ENCODE measurements around the gene RXFP1. TPM values are rescaled to one million over a fixed set of nuclear protein-coding genes. Genes with fewer than 3 reads are reported as not detected.

Gene RXFP1
- total RNA-seq, 6 donors from 2014 or later: 3.0 to 7.3 (median 4.7) TPM

- no peak for TF ChIP-seq POLR2AphosphoS5 (IDR thresholded peaks at IDR 0.05)
- TF ChIP-seq EP300 (IDR thresholded peaks at IDR 0.05): no peak
- no peak for TF ChIP-seq CTCF (IDR thresholded peaks at IDR 0.05)
- no peak for TF ChIP-seq POLR2A (IDR thresholded peaks at IDR 0.05)
- H3K4me3 ChIP-seq: no peak overlapping the region
- ATAC-seq (ENCODE audit: low FRiP score in 2 of 2) (no peak), DNase-seq (peak in 1 of 2 donors; percentile 74)
- H3K27ac ChIP-seq: no peak overlapping the region
- WGBS, 2 donors: 97 to 99% methylated on average over 12 to 18 of the region's 18 CpGs
- peaks cover 0 to 7% (median 0%) of the 10 kb centered on the region in 4 donors for H3K4me1 ChIP-seq
- no peaks in the 10 kb centered on the region for H3K36me3 ChIP-seq
- no peaks in the 10 kb centered on the region for H3K9me3 ChIP-seq
- H3K27me3 ChIP-seq: no peaks in the 10 kb centered on the region
These were observed 143.1 kb downstream of the RXFP1 start for GRCh38 chr4:158664806-158665205.

GRCh38 chr4:158666892-158667291, 145.2 kb downstream of the RXFP1 start:
- ATAC-seq (ENCODE audit: low FRiP score in 2 of 2) (no peak), DNase-seq (no peak)
- 93 to 96% methylated on average over 2 of the region's 2 CpGs for WGBS, 2 donors
- Histone ChIP-seq H3K9me3 (no peaks in the 10 kb centered on the region), H3K27me3 (no peaks in the 10 kb centered on the region), H3K4me1 (peaks cover 6 to 18% (median 8%) of the 10 kb centered on the region in 4 donors), H3K27ac (no peak overlapping the region), H3K4me3 (no peak overlapping the region), H3K36me3 (no peaks in the 10 kb centered on the region)
- no peak for TF ChIP-seq POLR2A (IDR thresholded peaks at IDR 0.05)
- no peak for TF ChIP-seq CTCF (IDR thresholded peaks at IDR 0.05)
- no peak for TF ChIP-seq EP300 (IDR thresholded peaks at IDR 0.05)
- no peak for TF ChIP-seq POLR2AphosphoS5 (IDR thresholded peaks at IDR 0.05)

GRCh38 chr4:158667651-158668198, 146.0 kb downstream of the RXFP1 start:
- 84% methylated on average over 3 of the region's 3 CpGs for WGBS, 2 donors
- Histone ChIP-seq H3K4me3 (no peak overlapping the region), H3K27me3 (no peaks in the 10 kb centered on the region), H3K36me3 (no peaks in the 10 kb centered on the region), H3K27ac (no peak overlapping the region), H3K9me3 (no peaks in the 10 kb centered on the region), H3K4me1 (peaks cover 7 to 18% (median 9%) of the 10 kb centered on the region in 4 donors)
- no peak for DNase-seq
- TF ChIP-seq EP300 (IDR thresholded peaks at IDR 0.05) (no peak), POLR2AphosphoS5 (IDR thresholded peaks at IDR 0.05) (no peak), CTCF (IDR thresholded peaks at IDR 0.05) (peak in 3 of 6 experiments; percentile 14 to 29 (median 17)), POLR2A (IDR thresholded peaks at IDR 0.05) (no peak)
- no peak for ATAC-seq (ENCODE audit: low FRiP score in 2 of 2)

GRCh38 chr4:158669310-158669709, 147.6 kb downstream of the RXFP1 start:
- TF ChIP-seq POLR2AphosphoS5 (IDR thresholded peaks at IDR 0.05) (no peak), POLR2A (IDR thresholded peaks at IDR 0.05) (no peak)
- Histone ChIP-seq H3K4me1 (peaks cover 13 to 22% (median 15%) of the 10 kb centered on the region in 4 donors), H3K9me3 (no peaks in the 10 kb centered on the region), H3K27ac (no peak overlapping the region), H3K27me3 (no peaks in the 10 kb centered on the region), H3K36me3 (no peaks in the 10 kb centered on the region), H3K4me3 (no peak overlapping the region)
- 86 to 87% methylated on average over 7 of the region's 7 CpGs for WGBS, 2 donors
- DNase-seq: no peak
- no peak for ATAC-seq (ENCODE audit: low FRiP score in 2 of 2)

- WGBS, 2 donors: 1% methylated on average over 11 to 35 of the region's 35 CpGs
- Histone ChIP-seq H3K27ac (peak overlapping the region; percentile 93 to 98 (median 95)), H3K4me1 (peaks cover 13 to 22% (median 15%) of the 10 kb centered on the region in 4 donors), H3K9me3 (no peaks in the 10 kb centered on the region), H3K4me3 (peak overlapping the region; percentile 89 to 98 (median 90)), H3K27me3 (no peaks in the 10 kb centered on the region), H3K36me3 (no peaks in the 10 kb centered on the region)
- TF ChIP-seq POLR2A (IDR thresholded peaks at IDR 0.05) (no peak), EP300 (IDR thresholded peaks at IDR 0.05) (no peak)
- ATAC-seq (ENCODE audit: low FRiP score in 2 of 2) (peak; percentile 2 to 38), DNase-seq (peak; percentile 62 to 91)
These were observed 149.4 kb downstream of the RXFP1 start for GRCh38 chr4:158670975-158671664.
